IMR-90 (cell line): ENCODE data around the gene TRIM2. TPM values are rescaled to one million over a fixed set of nuclear protein-coding genes. Genes with fewer than 3 reads are reported as not detected.

Source experiments
- ATAC-seq: fragments of 200-7000 bp; cut with Tn5 transposase; 2 replicates; pipeline ENCODE4 v1.9.1; 2020; ENCODE audit warnings: low read depth, mild to moderate bottlenecking, moderate library complexity
- BruUV-seq: library from RNA; stranded (reverse); fragments of 400-500 nt; replicated peaks from 2 replicates; lab custom pipeline; 2021; lab: Mats Ljungman, UMichigan
- CTCF ChIA-PET: fragments of 300-600 bp; formaldehyde crosslinking; extraction: SDS; loops from one replicate; lab custom pipeline; 2021; ENCODE audit warnings: antibody characterized with exemption; lab: Yijun Ruan, JAX
- POLR2A ChIA-PET: fragments of 300-600 bp; sonication (Branson Sonifier 250); formaldehyde crosslinking; loops from one replicate; lab custom pipeline; 2022; ENCODE audit warnings: antibody characterized with exemption; ENCODE audit not compliant: unreplicated experiment; lab: Charles Lee
- DNase-seq: peaks from one replicate; pipeline ENCODE4 v3.0.0; 2013
- H2AFZ ChIP-seq: replicated peaks from 2 replicates; pipeline ENCODE3; 2013; ENCODE audit warnings: low read length, mild to moderate bottlenecking; ENCODE audit not compliant: poor library complexity
- H2AK5ac ChIP-seq: 2 replicates; pipeline ENCODE4 v1.6.1; 2013; ENCODE audit warnings: low read depth, low read length, inconsistent platforms
- H2AK9ac ChIP-seq: replicated peaks from 2 replicates; pipeline ENCODE3; 2013; ENCODE audit warnings: mild to moderate bottlenecking, low read depth, low read length, moderate library complexity; ENCODE audit not compliant: poor library complexity
- H2BK120ac ChIP-seq: 2 replicates; pipeline ENCODE4 v1.6.1; 2013; ENCODE audit warnings: low read depth, low read length, inconsistent platforms
- H2BK15ac ChIP-seq: 3 replicates; pipeline ENCODE4 v1.6.1; 2013; ENCODE audit warnings: low read depth, low read length, inconsistent platforms
- H2BK20ac ChIP-seq: 2 replicates; pipeline ENCODE4 v1.6.1; 2013; ENCODE audit warnings: low read depth, mild to moderate bottlenecking, inconsistent platforms, low read length, moderate library complexity
- H2BK5ac ChIP-seq: 2 replicates; pipeline ENCODE4 v1.6.1; 2013; ENCODE audit warnings: mild to moderate bottlenecking, low read depth, low read length, inconsistent platforms; ENCODE audit not compliant: poor library complexity, severe bottlenecking
- H3K14ac ChIP-seq: replicated peaks from 2 replicates; pipeline ENCODE4 v1.6.1; 2013; ENCODE audit warnings: low read depth, low read length, inconsistent platforms
- H3K18ac ChIP-seq: 2 replicates; pipeline ENCODE4 v1.6.1; 2013; ENCODE audit warnings: low read depth, low read length, control low read depth
- H3K23ac ChIP-seq: 2 replicates; pipeline ENCODE4 v1.6.1; 2013; ENCODE audit warnings: low read depth, low read length, inconsistent platforms
- H3K27ac ChIP-seq: 2 replicates; pipeline ENCODE4 v1.5.1; 2013; ENCODE audit warnings: mild to moderate bottlenecking, control low read depth, low read length; ENCODE audit not compliant: insufficient read depth
- H3K27me3 ChIP-seq: 2 replicates; pipeline ENCODE4 v1.6.1; 2013; ENCODE audit warnings: low read length; ENCODE audit not compliant: control insufficient read depth, insufficient read depth
- H3K36me3 ChIP-seq: 2 replicates; pipeline ENCODE4 v1.6.1; 2013; ENCODE audit warnings: low read length, mixed read lengths; ENCODE audit not compliant: control insufficient read depth, insufficient read depth
- H3K4ac ChIP-seq: 2 replicates; pipeline ENCODE4 v1.6.1; 2013; ENCODE audit warnings: low read depth, low read length, inconsistent platforms
- H3K4me1 ChIP-seq: 2 replicates; pipeline ENCODE4 v1.6.1; 2013; ENCODE audit warnings: low read length, mixed read lengths; ENCODE audit not compliant: control insufficient read depth, insufficient read depth
- H3K4me2 ChIP-seq: 2 replicates; pipeline ENCODE4 v1.6.1; 2013; ENCODE audit warnings: low read depth, mild to moderate bottlenecking, control low read depth, low read length, moderate library complexity
- H3K4me3 ChIP-seq: 2 replicates; pipeline ENCODE4 v1.5.1; 2013; ENCODE audit warnings: low read depth, mild to moderate bottlenecking, control low read depth, low read length, moderate library complexity; ENCODE audit not compliant: insufficient read depth
- H3K56ac ChIP-seq: 2 replicates; pipeline ENCODE4 v1.6.1; 2013; ENCODE audit warnings: low read length, inconsistent platforms; ENCODE audit not compliant: insufficient read depth; ENCODE audit errors: extremely low read depth
- H3K79me1 ChIP-seq, 2 experiments: 2 replicates each; pipeline ENCODE4 v1.6.1; 2013; ENCODE audit warnings: low read length in 2 of 2, inconsistent platforms in 1 of 2, low read depth in 1 of 2
- H3K9ac ChIP-seq: 2 replicates; pipeline ENCODE4 v1.6.1; 2013; ENCODE audit warnings: low read depth, low read length, control low read depth
- H3K9me1 ChIP-seq: 2 replicates; pipeline ENCODE4 v1.6.1; 2013; ENCODE audit warnings: low read length, inconsistent platforms; ENCODE audit not compliant: insufficient read depth
- H3K9me3 ChIP-seq: 2 replicates; pipeline ENCODE4 v1.6.1; 2013; ENCODE audit warnings: low read length; ENCODE audit not compliant: control insufficient read depth, insufficient read depth
- H4K20me1 ChIP-seq: 2 replicates; pipeline ENCODE4 v1.6.1; 2013; ENCODE audit warnings: low read length, inconsistent platforms; ENCODE audit not compliant: insufficient read depth
- H4K5ac ChIP-seq: 2 replicates; pipeline ENCODE4 v1.6.1; 2013; ENCODE audit warnings: mild to moderate bottlenecking, low read depth, low read length, control low read depth
- H4K8ac ChIP-seq, 2 experiments: 2 replicates each; pipeline ENCODE4 v1.6.1; 2013; ENCODE audit warnings: low read depth in 2 of 2, low read length in 2 of 2, control low read depth in 1 of 2, inconsistent platforms in 1 of 2
- H4K91ac ChIP-seq: 2 replicates; pipeline ENCODE4 v1.6.1; 2013; ENCODE audit warnings: low read depth, low read length, inconsistent platforms; ENCODE audit not compliant: insufficient read depth
- CEBPB ChIP-seq: IDR thresholded peaks from 2 replicates; pipeline ENCODE4 v1.6.1; 2012; ENCODE audit warnings: low read depth, low read length, improper control_type of control experiment
- CHD1 ChIP-seq: IDR thresholded peaks from 2 replicates; pipeline ENCODE4 v1.6.1; 2012; ENCODE audit warnings: low read depth, low read length, improper control_type of control experiment
- CTCF ChIP-seq: conservative IDR thresholded peaks from 2 replicates; pipeline ENCODE4 v1.5.1; 2012; ENCODE audit warnings: mild to moderate bottlenecking, low read depth, low read length, improper control_type of control experiment
- MAFK ChIP-seq: IDR thresholded peaks from 2 replicates; pipeline ENCODE4 v1.6.1; 2012; ENCODE audit warnings: low read depth, low read length, improper control_type of control experiment
- USF2 ChIP-seq: fragments of 150-350 bp; IDR thresholded peaks from 2 replicates; pipeline ENCODE4 v1.6.1; 2017; ENCODE audit warnings: mild to moderate bottlenecking, antibody characterized with exemption, low read length, low read depth
- WGBS, 2 experiments: methylation state at CpG; one replicate each; pipeline versions ENCODE4 v1.1.5 to v1.1.7; 2013; ENCODE audit warnings: missing lambda C conversion rate in 2 of 2; ENCODE audit not compliant: insufficient read length in 1 of 2; ENCODE audit errors: extremely low coverage in 2 of 2; 5-methylcytosine and 5-hydroxymethylcytosine counted together
- dilution Hi-C: fragments of 300-500 bp; cut with HindIII; formaldehyde crosslinking; loops from one replicate; pipeline ENCODE4 v1.14.3; 2018; ENCODE audit warnings: low sequenced_read_pairs; ENCODE audit not compliant: unreplicated experiment
- in situ Hi-C: fragments of 300-500 bp; cut with MboI; formaldehyde crosslinking; loops from 3 replicates; pipeline ENCODE4 v1.14.3; 2019; ENCODE audit warnings: low sequenced_read_pairs, inconsistent platforms, mixed read lengths
- intact Hi-C: fragments of 100-400 bp; cut with micrococcal nuclease; formaldehyde crosslinking; loops from 2 replicates; pipeline ENCODE4 v1.10.0; 2022
- polyA plus RNA-seq, 3 experiments: library from polyadenylated mRNA; depleted of rRNA; stranded (reverse); fragments of >200 nt; gene quantifications; 2 replicates each; pipeline ENCODE4 v1.2.3, GENCODE V29; 2012; ENCODE audit warnings: low replicate concordance in 1 of 3
- total RNA-seq: library from RNA; depleted of rRNA; stranded (reverse); fragments of >200 nt; gene quantifications from 2 replicates; pipeline ENCODE4 v1.2.3, GENCODE V29; 2012

Gene TRIM2
- total and polyA plus RNA-seq, 2 of the 4 experiments (the other 2 are of a cell fraction): 16.0 to 64.2 TPM

- CTCF ChIA-PET: no interaction called here
- no peak overlapping the region for H3K18ac ChIP-seq
- POLR2A ChIA-PET: no interaction called here
- dilution Hi-C loops (no loop called here), in situ Hi-C loops (no loop called here), intact Hi-C loops (no loop called here)
- ATAC-seq (no peak), DNase-seq (no peak)
- H2BK5ac ChIP-seq: no peak overlapping the region
- TF ChIP-seq CEBPB: no peak
- TF ChIP-seq USF2: no peak
- TF ChIP-seq MAFK: no peak
- no peak for TF ChIP-seq CTCF
- TF ChIP-seq CHD1: no peak
- no TSS peak for BruUV-seq
- peaks cover 20% of the 10 kb centered on the region; the same call in 1 of the 2 replicates for H4K20me1 ChIP-seq
- H4K5ac ChIP-seq: no peak overlapping the region
- no peak overlapping the region for H3K4me3 ChIP-seq
- no peak overlapping the region for H4K8ac ChIP-seq
- H3K4me2 ChIP-seq: no peak overlapping the region
- H3K23ac ChIP-seq: no peak overlapping the region
- no peak overlapping the region for H3K9ac ChIP-seq
- no peak overlapping the region for H2AK9ac ChIP-seq
- H2BK120ac ChIP-seq: no peak overlapping the region
- H3K27ac ChIP-seq: no peak overlapping the region
- H3K27me3 ChIP-seq: no peaks in the 10 kb centered on the region
- H2AFZ ChIP-seq: no peak overlapping the region
- no CpG with 5 or more reads among the region's 5 CpGs for WGBS, 2 experiments
- H3K9me3 ChIP-seq: no peaks in the 10 kb centered on the region
- H2BK20ac ChIP-seq: no peak overlapping the region
- H3K4me1 ChIP-seq: peaks cover 5% of the 10 kb centered on the region
- no peak overlapping the region for H2BK15ac ChIP-seq
- H3K36me3 ChIP-seq: peaks cover 5% of the 10 kb centered on the region; the same call in 1 of the 2 replicates
- H3K4ac ChIP-seq: no peak overlapping the region
- H4K91ac ChIP-seq: no peak overlapping the region
- H3K56ac ChIP-seq: no peak overlapping the region
- no peak overlapping the region for H3K14ac ChIP-seq
- H3K79me1 ChIP-seq: peaks cover 0 to 22% of the 10 kb centered on the region in 2 experiments; a peak in 3 of 4 replicates
- no peak overlapping the region for H2AK5ac ChIP-seq
- no peaks in the 10 kb centered on the region for H3K9me1 ChIP-seq
Observed at GRCh38 chr4:153269218-153269990, 65.2 kb downstream of the TRIM2 start.
